ENCODE results near the gene FBL.

DNA sequence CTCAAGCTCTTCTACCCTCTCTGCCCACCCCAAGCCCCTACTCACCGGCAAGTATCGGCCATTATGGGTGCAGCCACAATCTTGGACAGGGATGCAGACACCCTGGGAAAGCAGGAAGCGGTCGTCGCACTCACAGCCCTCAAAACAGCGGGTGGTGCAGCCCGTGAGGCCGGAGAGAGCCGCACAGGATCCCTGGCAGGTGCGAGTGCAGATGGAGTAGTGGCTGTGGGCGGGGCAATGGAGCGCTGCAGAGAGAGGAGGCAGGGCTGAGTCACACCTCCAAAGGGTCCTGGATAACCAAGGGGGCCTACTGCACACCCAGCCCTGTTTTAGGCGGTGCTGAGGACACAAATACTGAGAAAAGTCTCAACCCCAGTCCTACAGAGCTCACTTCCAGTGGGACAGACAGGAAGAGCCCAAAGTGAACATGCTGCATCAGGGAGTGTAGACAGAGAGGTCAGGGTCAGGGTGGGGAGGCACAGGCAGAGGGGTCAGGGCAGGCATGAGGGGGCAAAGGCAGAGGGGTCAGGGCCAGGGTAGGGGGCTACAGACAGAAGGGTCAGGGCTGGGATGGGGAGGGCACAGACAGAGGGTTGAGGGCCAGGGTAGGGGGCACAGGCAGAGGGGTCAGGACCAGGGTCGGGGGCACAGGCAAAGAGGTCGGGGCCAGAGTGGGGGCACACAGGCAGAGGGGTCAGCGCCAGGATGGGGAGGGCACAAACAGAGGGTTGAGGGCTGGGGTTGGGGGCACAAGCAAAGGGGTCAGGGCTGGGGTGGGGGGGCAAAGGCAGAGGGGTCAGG is 24.2 kb upstream of the FBL start:
- no peak for TF ChIP-seq POLR2A (IDR thresholded peaks at IDR 0.05)
- TF ChIP-seq, protein P1, sequence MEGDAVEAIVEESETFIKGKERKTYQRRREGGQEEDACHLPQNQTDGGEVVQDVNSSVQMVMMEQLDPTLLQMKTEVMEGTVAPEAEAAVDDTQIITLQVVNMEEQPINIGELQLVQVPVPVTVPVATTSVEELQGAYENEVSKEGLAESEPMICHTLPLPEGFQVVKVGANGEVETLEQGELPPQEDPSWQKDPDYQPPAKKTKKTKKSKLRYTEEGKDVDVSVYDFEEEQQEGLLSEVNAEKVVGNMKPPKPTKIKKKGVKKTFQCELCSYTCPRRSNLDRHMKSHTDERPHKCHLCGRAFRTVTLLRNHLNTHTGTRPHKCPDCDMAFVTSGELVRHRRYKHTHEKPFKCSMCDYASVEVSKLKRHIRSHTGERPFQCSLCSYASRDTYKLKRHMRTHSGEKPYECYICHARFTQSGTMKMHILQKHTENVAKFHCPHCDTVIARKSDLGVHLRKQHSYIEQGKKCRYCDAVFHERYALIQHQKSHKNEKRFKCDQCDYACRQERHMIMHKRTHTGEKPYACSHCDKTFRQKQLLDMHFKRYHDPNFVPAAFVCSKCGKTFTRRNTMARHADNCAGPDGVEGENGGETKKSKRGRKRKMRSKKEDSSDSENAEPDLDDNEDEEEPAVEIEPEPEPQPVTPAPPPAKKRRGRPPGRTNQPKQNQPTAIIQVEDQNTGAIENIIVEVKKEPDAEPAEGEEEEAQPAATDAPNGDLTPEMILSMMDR (IDR thresholded peaks at IDR 0.05) = no peak
